Neural crest cell (in vitro differentiated cells): Measurements from ENCODE around the gene SLC13A2. TPM values are rescaled to one million over a fixed set of nuclear protein-coding genes. Genes with fewer than 3 reads are reported as not detected.
A peak's percentile ranks its signal among the peaks of the same experiment; 100 is the strongest.

Experiments
- DNase-seq: peaks from one replicate; pipeline ENCODE4 v3.0.0; 2021; ENCODE audit warnings: low read depth, mixed read lengths, low spot score
- H3K27ac Mint-ChIP-seq: one replicate; pipeline ENCODE4 v1.8.0; 2021; ENCODE audit warnings: mild to moderate bottlenecking, mixed read lengths; ENCODE audit not compliant: unreplicated experiment
- H3K27me3 Mint-ChIP-seq: 2 replicates; pipeline ENCODE4 v1.8.0; 2021; ENCODE audit warnings: low read depth, mild to moderate bottlenecking, mixed read lengths
- H3K36me3 Mint-ChIP-seq: 2 replicates; pipeline ENCODE4 v1.8.0; 2021; ENCODE audit warnings: low read depth, mild to moderate bottlenecking, mixed read lengths
- H3K4me1 Mint-ChIP-seq: 2 replicates; pipeline ENCODE4 v1.8.0; 2021; ENCODE audit warnings: mixed read lengths
- H3K4me3 Mint-ChIP-seq: one replicate; pipeline ENCODE4 v1.8.0; 2021; ENCODE audit warnings: mild to moderate bottlenecking, mixed read lengths
- H3K9me3 Mint-ChIP-seq: 2 replicates; pipeline ENCODE4 v1.8.0; 2021; ENCODE audit warnings: mixed read lengths
- total RNA-seq: library from RNA; stranded (reverse); gene quantifications from 2 replicates; pipeline ENCODE4 v1.2.1, GENCODE V29; 2021
- TF ChIP-seq, protein P1 (sequence below): fragments of 200-600 bp; sonication (generic); conservative IDR thresholded peaks from 2 replicates; pipeline ENCODE4 v1.5.0; 2021; ENCODE audit warnings: antibody characterized with exemption, mild to moderate bottlenecking

Gene SLC13A2
- total RNA-seq, 1 donor from 2014 or later: not detected

DNA sequence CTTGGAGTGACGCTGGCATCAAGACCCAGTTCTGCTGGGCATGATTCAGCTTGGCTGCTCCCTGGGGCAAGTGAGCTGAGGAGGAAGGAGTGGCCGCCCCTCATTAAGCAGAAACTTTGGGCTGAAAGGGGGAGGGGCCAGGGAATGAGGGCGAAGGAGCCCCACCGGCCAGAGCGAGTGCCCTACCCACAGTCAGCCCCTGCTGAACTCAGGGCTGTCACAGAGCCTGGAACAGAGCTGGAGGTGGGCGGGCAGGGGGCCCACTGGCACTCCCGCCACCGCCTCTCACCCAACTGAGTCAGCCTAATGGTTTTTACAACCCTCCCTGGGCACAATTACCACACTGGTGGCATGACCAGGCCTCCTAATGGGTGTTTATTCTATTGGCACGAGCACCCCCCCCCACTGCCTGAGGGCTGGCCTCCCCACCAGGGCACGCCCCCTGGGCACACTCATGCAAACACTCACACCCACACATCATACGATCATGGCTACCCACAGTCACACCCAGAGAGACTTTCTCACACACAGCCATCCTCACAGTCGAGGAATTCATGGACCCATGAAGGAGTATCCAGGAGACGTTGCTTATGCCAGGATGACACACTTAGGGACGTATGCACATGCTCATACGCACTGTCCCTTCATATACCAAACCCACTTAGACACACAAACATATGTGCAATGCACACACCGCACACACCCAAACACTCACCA is 59.8 kb downstream of the SLC13A2 start:
- no peak for DNase-seq
- no peaks in the 10 kb centered on the region for H3K9me3 Mint-ChIP-seq
- H3K4me3 Mint-ChIP-seq: no peak overlapping the region
- TF ChIP-seq, protein P1, sequence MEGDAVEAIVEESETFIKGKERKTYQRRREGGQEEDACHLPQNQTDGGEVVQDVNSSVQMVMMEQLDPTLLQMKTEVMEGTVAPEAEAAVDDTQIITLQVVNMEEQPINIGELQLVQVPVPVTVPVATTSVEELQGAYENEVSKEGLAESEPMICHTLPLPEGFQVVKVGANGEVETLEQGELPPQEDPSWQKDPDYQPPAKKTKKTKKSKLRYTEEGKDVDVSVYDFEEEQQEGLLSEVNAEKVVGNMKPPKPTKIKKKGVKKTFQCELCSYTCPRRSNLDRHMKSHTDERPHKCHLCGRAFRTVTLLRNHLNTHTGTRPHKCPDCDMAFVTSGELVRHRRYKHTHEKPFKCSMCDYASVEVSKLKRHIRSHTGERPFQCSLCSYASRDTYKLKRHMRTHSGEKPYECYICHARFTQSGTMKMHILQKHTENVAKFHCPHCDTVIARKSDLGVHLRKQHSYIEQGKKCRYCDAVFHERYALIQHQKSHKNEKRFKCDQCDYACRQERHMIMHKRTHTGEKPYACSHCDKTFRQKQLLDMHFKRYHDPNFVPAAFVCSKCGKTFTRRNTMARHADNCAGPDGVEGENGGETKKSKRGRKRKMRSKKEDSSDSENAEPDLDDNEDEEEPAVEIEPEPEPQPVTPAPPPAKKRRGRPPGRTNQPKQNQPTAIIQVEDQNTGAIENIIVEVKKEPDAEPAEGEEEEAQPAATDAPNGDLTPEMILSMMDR: no peak
- H3K27me3 Mint-ChIP-seq: peaks cover 4% of the 10 kb centered on the region
- no peaks in the 10 kb centered on the region for H3K4me1 Mint-ChIP-seq
- peak overlapping the region; percentile 57 for H3K27ac Mint-ChIP-seq
- H3K36me3 Mint-ChIP-seq: no peaks in the 10 kb centered on the region

DNA sequence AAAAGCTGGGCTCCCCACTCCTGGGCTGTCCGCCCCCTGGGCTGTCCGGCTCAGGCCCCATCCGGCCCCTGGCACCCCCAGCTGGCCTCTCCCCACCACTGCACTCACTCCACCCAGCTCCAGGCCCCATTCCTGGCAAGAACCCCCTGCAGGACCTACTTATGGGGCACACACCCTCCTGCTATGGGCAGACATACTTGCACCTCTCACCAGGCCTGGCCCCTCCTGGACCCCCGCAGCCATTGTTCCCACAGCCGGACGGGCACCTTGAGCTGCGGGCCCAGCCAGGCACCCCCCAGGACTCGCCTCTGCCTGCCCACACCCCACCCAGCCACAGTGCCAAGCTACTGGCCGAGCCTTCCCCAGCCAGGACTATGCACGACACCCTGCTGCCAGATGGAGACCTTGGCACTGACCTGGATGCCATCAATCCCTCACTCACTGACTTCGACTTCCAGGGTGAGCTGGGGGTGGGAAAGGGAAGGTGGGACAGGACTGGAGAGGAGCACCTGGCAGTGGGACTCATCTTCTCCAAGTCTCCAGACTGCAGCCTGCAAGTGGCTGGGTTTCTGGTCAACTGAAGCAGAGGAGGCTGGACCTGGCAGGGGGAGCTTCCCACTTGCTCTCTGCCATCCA is 61.4 kb downstream of the SLC13A2 start:
- Mint-ChIP-seq H3K9me3 (no peaks in the 10 kb centered on the region), H3K27me3 (peaks cover 4% of the 10 kb centered on the region), H3K27ac (no peak overlapping the region), H3K4me1 (no peaks in the 10 kb centered on the region), H3K4me3 (no peak overlapping the region), H3K36me3 (no peaks in the 10 kb centered on the region)
- TF ChIP-seq, protein P1: no peak
- DNase-seq: no peak

DNA sequence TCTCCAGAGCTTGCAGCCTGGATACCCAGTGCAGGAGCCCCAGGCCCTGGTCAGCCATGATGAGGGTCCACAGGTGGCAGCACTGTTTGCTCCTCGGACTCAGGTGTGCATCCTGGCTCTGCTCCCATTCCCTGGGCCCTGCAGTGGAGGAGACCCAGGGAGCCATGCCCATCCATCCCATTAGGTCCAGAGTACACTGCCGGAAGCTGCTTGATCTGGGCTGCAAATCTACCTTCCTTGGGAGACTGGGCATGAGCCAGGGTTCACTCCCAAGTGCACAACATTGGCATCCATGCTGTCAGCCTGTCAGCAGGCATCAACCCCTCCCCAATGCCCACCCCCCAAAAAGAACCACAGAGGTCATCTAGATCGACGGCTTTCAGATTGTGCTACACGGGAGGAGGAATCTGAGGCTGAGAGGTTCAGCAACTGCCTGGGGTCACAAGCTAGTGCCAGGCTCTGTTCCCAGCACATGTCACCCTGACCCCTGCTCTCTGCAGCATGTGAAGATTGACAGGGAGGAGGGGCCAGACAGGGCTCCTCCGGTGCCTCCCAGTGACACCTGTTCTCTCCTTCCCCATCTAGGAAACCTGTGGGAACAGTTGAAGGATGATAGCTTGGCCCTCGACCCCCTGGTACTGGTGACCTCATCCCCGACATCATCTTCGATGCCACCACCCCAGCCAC is 63.2 kb downstream of the SLC13A2 start:
- no peaks in the 10 kb centered on the region for H3K36me3 Mint-ChIP-seq
- H3K9me3 Mint-ChIP-seq: no peaks in the 10 kb centered on the region
- TF ChIP-seq, protein P1: no peak
- no peak overlapping the region for H3K27ac Mint-ChIP-seq
- H3K4me3 Mint-ChIP-seq: no peak overlapping the region
- no peaks in the 10 kb centered on the region for H3K4me1 Mint-ChIP-seq
- DNase-seq: no peak
- peaks cover 4% of the 10 kb centered on the region for H3K27me3 Mint-ChIP-seq

DNA sequence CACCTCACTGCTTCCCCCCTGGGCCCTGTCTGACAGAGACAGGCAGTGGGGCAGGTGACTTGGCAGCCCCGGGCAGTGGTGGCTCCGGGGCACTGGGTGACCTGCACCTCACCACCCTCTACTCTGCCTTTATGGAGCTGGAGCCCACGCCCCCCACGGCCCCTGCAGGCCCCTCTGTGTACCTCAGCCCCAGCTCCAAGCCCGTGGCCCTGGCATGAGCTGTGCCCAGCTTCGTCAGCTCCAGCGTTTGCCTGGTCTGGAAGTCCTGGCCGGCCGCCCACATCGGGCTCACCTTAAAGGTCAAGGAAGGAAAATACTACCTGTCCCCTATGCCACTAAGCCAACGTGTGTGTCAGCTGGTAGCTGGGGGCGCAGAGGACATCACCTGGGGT is 63.8 kb downstream of the SLC13A2 start:
- H3K4me3 Mint-ChIP-seq: no peak overlapping the region
- H3K9me3 Mint-ChIP-seq: no peaks in the 10 kb centered on the region
- H3K4me1 Mint-ChIP-seq: no peaks in the 10 kb centered on the region
- TF ChIP-seq, protein P1: no peak
- DNase-seq: no peak
- H3K27ac Mint-ChIP-seq: no peak overlapping the region
- peaks cover 4% of the 10 kb centered on the region for H3K27me3 Mint-ChIP-seq
- no peaks in the 10 kb centered on the region for H3K36me3 Mint-ChIP-seq

DNA sequence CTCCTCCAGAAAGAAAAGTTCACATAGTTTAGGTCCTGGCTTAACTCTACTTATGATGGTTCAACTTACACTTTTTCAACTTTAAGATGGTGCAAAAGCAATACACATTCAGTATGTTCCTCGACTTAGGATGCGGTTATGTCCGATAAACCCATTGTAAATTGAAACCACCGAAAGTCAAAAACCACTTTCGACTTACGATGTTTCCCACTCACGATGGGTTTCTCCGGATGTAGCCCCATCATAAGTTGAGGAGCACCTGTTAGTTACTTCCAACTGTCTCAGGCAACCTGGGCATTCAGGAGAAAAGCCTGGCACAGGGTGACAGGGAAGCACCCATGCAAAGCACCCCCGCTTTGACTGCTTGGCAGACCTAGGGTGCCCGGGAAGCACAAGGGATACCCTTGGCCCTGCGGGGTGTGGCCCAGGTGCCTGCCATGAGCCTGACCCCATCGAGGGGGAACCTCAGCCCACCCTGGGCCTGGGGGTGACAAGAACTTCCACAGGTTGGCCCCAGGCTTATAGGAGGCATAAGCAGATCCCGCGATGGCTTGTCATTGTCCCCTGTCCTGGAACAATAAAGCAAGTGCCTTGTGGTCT is 65.0 kb downstream of the SLC13A2 start:
- TF ChIP-seq, protein P1: no peak
- DNase-seq: no peak
- no peaks in the 10 kb centered on the region for H3K9me3 Mint-ChIP-seq
- H3K4me3 Mint-ChIP-seq: no peak overlapping the region
- H3K36me3 Mint-ChIP-seq: no peaks in the 10 kb centered on the region
- no peak overlapping the region for H3K27ac Mint-ChIP-seq
- no peaks in the 10 kb centered on the region for H3K4me1 Mint-ChIP-seq
- peaks cover 4% of the 10 kb centered on the region for H3K27me3 Mint-ChIP-seq
